Measurements from ENCODE around the gene EML6.

Gene EML6

DNA sequence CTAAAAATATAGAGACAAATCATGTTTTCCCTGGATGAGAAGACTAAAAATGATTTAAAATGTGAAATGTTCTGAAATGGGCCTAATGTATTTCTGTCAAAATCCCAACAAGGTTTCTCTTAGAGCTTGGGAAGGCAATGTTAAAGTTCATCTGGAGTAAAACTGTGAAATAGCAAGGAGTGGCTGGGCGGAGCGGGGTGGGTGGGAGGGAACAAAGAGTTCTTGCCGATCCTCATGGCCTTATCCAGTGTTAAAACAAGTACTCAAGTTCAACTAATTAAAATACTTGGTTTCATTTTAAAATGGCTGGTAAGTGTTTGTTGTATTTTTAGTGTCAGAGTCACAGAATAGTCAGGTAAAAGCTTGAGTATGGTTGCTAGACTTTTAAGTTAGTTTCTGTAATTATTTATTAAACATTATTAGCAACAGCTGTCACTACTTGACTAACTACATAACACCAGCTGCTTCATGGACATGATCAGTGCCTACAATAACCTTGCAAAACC is 239.5 kb downstream of the EML6 start:
- Histone ChIP-seq H3K79me2 (ENCODE audit: insufficient read depth, low read length) (no peaks in the 10 kb centered on the region), H3K9me3 (ENCODE audit: insufficient read depth, low read depth, low read length) (no peaks in the 10 kb centered on the region), H3K4me2 (ENCODE audit: low read depth, low read length, poor library complexity, severe bottlenecking) (no peak overlapping the region), H3K9me2 (replicated peaks; ENCODE audit: low read depth, low read length) (no peaks in the 10 kb centered on the region), H3F3A (ENCODE audit: low read depth) (no peaks in the 10 kb centered on the region), H4K20me1 (ENCODE audit: insufficient read depth, low read length, poor library complexity, severe bottlenecking) (no peaks in the 10 kb centered on the region), H3K4me3 (ENCODE audit: low read length, poor library complexity, severe bottlenecking) (no peak overlapping the region), H2AFZ (ENCODE audit: low read length) (no peak overlapping the region), H3K36me3 (ENCODE audit: insufficient read depth, low read length) (no peaks in the 10 kb centered on the region; the same call in 1 of the 2 replicates), H3K9ac (ENCODE audit: low read depth, low read length, poor library complexity, severe bottlenecking) (no peak overlapping the region), H3K27me3 (ENCODE audit: insufficient read depth, low read length, poor library complexity, severe bottlenecking) (no peaks in the 10 kb centered on the region), H3K4me1 (ENCODE audit: insufficient read depth, low read length, poor library complexity, severe bottlenecking) (no peaks in the 10 kb centered on the region)
- TF ChIP-seq, protein P1, sequence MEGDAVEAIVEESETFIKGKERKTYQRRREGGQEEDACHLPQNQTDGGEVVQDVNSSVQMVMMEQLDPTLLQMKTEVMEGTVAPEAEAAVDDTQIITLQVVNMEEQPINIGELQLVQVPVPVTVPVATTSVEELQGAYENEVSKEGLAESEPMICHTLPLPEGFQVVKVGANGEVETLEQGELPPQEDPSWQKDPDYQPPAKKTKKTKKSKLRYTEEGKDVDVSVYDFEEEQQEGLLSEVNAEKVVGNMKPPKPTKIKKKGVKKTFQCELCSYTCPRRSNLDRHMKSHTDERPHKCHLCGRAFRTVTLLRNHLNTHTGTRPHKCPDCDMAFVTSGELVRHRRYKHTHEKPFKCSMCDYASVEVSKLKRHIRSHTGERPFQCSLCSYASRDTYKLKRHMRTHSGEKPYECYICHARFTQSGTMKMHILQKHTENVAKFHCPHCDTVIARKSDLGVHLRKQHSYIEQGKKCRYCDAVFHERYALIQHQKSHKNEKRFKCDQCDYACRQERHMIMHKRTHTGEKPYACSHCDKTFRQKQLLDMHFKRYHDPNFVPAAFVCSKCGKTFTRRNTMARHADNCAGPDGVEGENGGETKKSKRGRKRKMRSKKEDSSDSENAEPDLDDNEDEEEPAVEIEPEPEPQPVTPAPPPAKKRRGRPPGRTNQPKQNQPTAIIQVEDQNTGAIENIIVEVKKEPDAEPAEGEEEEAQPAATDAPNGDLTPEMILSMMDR (conservative IDR thresholded peaks at IDR 0.05; ENCODE audit: low read length) = no peak
- no peak for TF ChIP-seq EZH2phosphoT487 (IDR thresholded peaks at IDR 0.05; ENCODE audit: borderline replicate concordance)

DNA sequence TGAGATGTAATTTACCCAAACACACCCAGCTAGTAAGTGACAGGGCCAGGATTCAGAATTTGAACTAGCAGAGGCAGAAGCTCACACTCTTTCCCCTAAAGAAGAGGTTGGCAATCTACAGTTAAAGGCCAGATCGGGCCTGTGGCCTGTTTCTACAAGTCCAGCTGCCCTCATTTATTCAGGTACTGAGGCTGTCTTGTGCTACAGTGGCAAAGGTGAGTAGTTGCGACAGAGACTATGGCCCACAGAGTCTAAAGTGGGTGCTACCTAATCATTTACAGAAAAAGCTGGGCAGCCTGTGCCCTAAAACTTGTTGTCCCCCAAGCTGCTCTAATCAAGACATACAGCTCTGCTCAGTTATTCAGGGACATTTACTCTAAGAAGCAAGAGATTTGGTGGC is 240.0 kb downstream of the EML6 start:
- H4K20me1 ChIP-seq (ENCODE audit: insufficient read depth, low read length, poor library complexity, severe bottlenecking) = no peaks in the 10 kb centered on the region
- H3K4me2 ChIP-seq (ENCODE audit: low read depth, low read length, poor library complexity, severe bottlenecking) = no peak overlapping the region
- no peak overlapping the region for H2AFZ ChIP-seq (ENCODE audit: low read length)
- no peaks in the 10 kb centered on the region for H3K27me3 ChIP-seq (ENCODE audit: insufficient read depth, low read length, poor library complexity, severe bottlenecking)
- no peak overlapping the region for H3K9ac ChIP-seq (ENCODE audit: low read depth, low read length, poor library complexity, severe bottlenecking)
- H3F3A ChIP-seq (ENCODE audit: low read depth) = no peaks in the 10 kb centered on the region
- no peaks in the 10 kb centered on the region for H3K9me2 ChIP-seq (replicated peaks; ENCODE audit: low read depth, low read length)
- peaks cover 4% of the 10 kb centered on the region; the same call in 1 of the 2 replicates for H3K36me3 ChIP-seq (ENCODE audit: insufficient read depth, low read length)
- no peaks in the 10 kb centered on the region for H3K79me2 ChIP-seq (ENCODE audit: insufficient read depth, low read length)
- TF ChIP-seq, protein P1 (conservative IDR thresholded peaks at IDR 0.05; ENCODE audit: low read length) = no peak
- TF ChIP-seq EZH2phosphoT487 (IDR thresholded peaks at IDR 0.05; ENCODE audit: borderline replicate concordance) = no peak
- H3K9me3 ChIP-seq (ENCODE audit: insufficient read depth, low read depth, low read length) = no peaks in the 10 kb centered on the region
- no peak overlapping the region for H3K4me3 ChIP-seq (ENCODE audit: low read length, poor library complexity, severe bottlenecking)
- H3K4me1 ChIP-seq (ENCODE audit: insufficient read depth, low read length, poor library complexity, severe bottlenecking) = no peaks in the 10 kb centered on the region

DNA sequence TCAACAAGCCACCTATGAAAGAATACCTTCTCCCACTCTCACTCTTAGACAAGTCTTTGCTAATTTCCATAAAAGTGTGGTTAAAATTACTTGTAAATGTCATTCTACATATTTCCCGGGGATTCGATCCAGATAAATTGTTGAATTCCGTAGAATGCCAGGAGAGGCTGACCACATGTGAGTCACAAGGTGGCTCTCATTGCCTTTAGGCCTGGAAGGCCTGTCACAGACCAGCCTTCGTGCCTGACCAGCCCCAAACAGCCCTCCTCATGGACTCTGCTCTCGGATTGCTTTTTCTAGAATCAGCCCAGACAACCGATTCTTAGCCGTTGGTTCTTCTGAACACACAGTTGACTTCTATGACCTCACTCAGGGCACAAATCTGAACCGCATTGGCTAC is 240.8 kb downstream of the EML6 start:
- Histone ChIP-seq H2AFZ (ENCODE audit: low read length) (no peak overlapping the region), H3K4me3 (ENCODE audit: low read length, poor library complexity, severe bottlenecking) (no peak overlapping the region), H3K4me2 (ENCODE audit: low read depth, low read length, poor library complexity, severe bottlenecking) (no peak overlapping the region), H3K9me2 (replicated peaks; ENCODE audit: low read depth, low read length) (no peaks in the 10 kb centered on the region), H3K9ac (ENCODE audit: low read depth, low read length, poor library complexity, severe bottlenecking) (no peak overlapping the region), H3F3A (ENCODE audit: low read depth) (no peaks in the 10 kb centered on the region), H3K27me3 (ENCODE audit: insufficient read depth, low read length, poor library complexity, severe bottlenecking) (no peaks in the 10 kb centered on the region), H4K20me1 (ENCODE audit: insufficient read depth, low read length, poor library complexity, severe bottlenecking) (no peaks in the 10 kb centered on the region), H3K4me1 (ENCODE audit: insufficient read depth, low read length, poor library complexity, severe bottlenecking) (no peaks in the 10 kb centered on the region), H3K36me3 (ENCODE audit: insufficient read depth, low read length) (peaks cover 12% of the 10 kb centered on the region; the same call in 1 of the 2 replicates), H3K79me2 (ENCODE audit: insufficient read depth, low read length) (no peaks in the 10 kb centered on the region), H3K9me3 (ENCODE audit: insufficient read depth, low read depth, low read length) (no peaks in the 10 kb centered on the region)
- TF ChIP-seq, protein P1 (conservative IDR thresholded peaks at IDR 0.05; ENCODE audit: low read length) = no peak
- no peak for TF ChIP-seq EZH2phosphoT487 (IDR thresholded peaks at IDR 0.05; ENCODE audit: borderline replicate concordance)
